ENCODE measurements around the gene DOCK8. TPM values are rescaled to one million over a fixed set of nuclear protein-coding genes. Genes with fewer than 3 reads are reported as not detected.

The DOCK8 gene
- total RNA-seq, 1 experiment from 2014 or later = 15.2 TPM

DNA sequence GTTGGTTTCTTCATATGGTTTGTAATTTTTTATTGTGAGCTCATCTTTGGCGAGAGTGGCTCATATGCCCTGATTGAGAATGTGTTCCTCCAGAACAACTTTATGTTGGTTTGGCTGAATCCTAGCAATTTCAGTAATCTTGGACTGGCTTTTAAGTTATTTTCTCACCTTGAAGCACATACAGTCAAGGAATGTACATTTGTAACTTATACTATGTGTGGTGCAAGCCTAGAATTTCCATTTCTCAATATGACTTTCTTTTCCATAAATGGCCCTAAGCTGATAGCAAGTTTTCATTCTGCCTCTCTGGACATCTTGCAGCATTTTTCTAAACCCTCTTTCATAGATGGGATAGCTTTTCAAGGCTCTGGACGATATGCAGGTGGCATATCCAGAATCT is 247.5 kb downstream of the DOCK8 start:
- POLR2A ChIA-PET = no interaction called here
- H3K9me3 Mint-ChIP-seq (ENCODE audit: unreplicated experiment) = no peaks in the 10 kb centered on the region
- BruUV-seq (replicated peaks) = no TSS peak
- CTCF ChIA-PET = no interaction called here
- DNase-seq = no peak
- H3K4me3 Mint-ChIP-seq (ENCODE audit: unreplicated experiment) = no peak overlapping the region
- no peak overlapping the region for H3K27ac Mint-ChIP-seq (ENCODE audit: unreplicated experiment)
- Histone ChIP-seq H3K27me3 (replicated peaks; ENCODE audit: control insufficient read depth, insufficient read depth, low read length) (no peaks in the 10 kb centered on the region), H3K9me3 (no peaks in the 10 kb centered on the region), H3K4me1 (no peaks in the 10 kb centered on the region), H3K36me3 (ENCODE audit: control insufficient read depth, insufficient read depth, low read length) (no peaks in the 10 kb centered on the region), H3K4me3 (ENCODE audit: low read depth, low read length) (no peak overlapping the region)
- no peaks in the 10 kb centered on the region for H3K27me3 Mint-ChIP-seq (ENCODE audit: insufficient read depth, unreplicated experiment)
- no peaks in the 10 kb centered on the region for H3K36me3 Mint-ChIP-seq (ENCODE audit: insufficient read depth, unreplicated experiment)
- TF ChIP-seq, protein P1, sequence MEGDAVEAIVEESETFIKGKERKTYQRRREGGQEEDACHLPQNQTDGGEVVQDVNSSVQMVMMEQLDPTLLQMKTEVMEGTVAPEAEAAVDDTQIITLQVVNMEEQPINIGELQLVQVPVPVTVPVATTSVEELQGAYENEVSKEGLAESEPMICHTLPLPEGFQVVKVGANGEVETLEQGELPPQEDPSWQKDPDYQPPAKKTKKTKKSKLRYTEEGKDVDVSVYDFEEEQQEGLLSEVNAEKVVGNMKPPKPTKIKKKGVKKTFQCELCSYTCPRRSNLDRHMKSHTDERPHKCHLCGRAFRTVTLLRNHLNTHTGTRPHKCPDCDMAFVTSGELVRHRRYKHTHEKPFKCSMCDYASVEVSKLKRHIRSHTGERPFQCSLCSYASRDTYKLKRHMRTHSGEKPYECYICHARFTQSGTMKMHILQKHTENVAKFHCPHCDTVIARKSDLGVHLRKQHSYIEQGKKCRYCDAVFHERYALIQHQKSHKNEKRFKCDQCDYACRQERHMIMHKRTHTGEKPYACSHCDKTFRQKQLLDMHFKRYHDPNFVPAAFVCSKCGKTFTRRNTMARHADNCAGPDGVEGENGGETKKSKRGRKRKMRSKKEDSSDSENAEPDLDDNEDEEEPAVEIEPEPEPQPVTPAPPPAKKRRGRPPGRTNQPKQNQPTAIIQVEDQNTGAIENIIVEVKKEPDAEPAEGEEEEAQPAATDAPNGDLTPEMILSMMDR (IDR thresholded peaks at IDR 0.05; ENCODE audit: insufficient read depth in 1 of 2, low read depth in 1 of 2, low read length in 1 of 2, severe bottlenecking in 1 of 2, unreplicated experiment in 1 of 2) = no peak
- intact Hi-C loops (cut with micrococcal nuclease; ENCODE audit: unreplicated experiment) = no loop called here
- H3K4me1 Mint-ChIP-seq (ENCODE audit: low read depth, unreplicated experiment) = peaks cover 7% of the 10 kb centered on the region

DNA sequence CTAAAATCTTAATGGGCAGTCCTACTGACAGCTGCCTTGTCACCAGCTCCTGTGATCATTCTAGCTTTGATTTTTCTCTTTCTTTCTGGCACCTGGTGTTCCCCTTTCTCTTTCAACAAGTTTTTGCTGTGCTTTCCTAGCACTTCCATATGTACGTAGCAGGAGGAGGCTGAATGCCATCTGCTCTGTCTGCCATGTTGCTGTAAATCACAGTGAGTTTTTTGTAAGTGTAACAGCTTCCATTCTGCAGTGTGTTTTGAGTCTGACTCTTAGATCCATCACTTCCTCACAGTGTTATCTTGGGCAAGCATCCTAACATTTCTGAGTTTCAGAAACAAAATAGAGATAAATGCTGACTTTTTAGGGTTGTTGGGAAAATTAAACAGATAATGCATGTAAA is 247.9 kb downstream of the DOCK8 start:
- POLR2A ChIA-PET = no interaction called here
- Histone ChIP-seq H3K4me1 (no peaks in the 10 kb centered on the region), H3K4me3 (ENCODE audit: low read depth, low read length) (no peak overlapping the region), H3K9me3 (no peaks in the 10 kb centered on the region), H3K36me3 (ENCODE audit: control insufficient read depth, insufficient read depth, low read length) (no peaks in the 10 kb centered on the region), H3K27me3 (replicated peaks; ENCODE audit: control insufficient read depth, insufficient read depth, low read length) (no peaks in the 10 kb centered on the region)
- H3K27ac Mint-ChIP-seq (ENCODE audit: unreplicated experiment) = no peak overlapping the region
- no peak overlapping the region for H3K4me3 Mint-ChIP-seq (ENCODE audit: unreplicated experiment)
- H3K27me3 Mint-ChIP-seq (ENCODE audit: insufficient read depth, unreplicated experiment) = no peaks in the 10 kb centered on the region
- TF ChIP-seq, protein P1 (IDR thresholded peaks at IDR 0.05; ENCODE audit: insufficient read depth in 1 of 2, low read depth in 1 of 2, low read length in 1 of 2, severe bottlenecking in 1 of 2, unreplicated experiment in 1 of 2) = no peak
- intact Hi-C loops (cut with micrococcal nuclease; ENCODE audit: unreplicated experiment) = no loop called here
- BruUV-seq (replicated peaks) = no TSS peak
- CTCF ChIA-PET = no interaction called here
- H3K36me3 Mint-ChIP-seq (ENCODE audit: insufficient read depth, unreplicated experiment) = no peaks in the 10 kb centered on the region
- DNase-seq = no peak
- no peaks in the 10 kb centered on the region for H3K9me3 Mint-ChIP-seq (ENCODE audit: unreplicated experiment)
- peaks cover 7% of the 10 kb centered on the region for H3K4me1 Mint-ChIP-seq (ENCODE audit: low read depth, unreplicated experiment)

DNA sequence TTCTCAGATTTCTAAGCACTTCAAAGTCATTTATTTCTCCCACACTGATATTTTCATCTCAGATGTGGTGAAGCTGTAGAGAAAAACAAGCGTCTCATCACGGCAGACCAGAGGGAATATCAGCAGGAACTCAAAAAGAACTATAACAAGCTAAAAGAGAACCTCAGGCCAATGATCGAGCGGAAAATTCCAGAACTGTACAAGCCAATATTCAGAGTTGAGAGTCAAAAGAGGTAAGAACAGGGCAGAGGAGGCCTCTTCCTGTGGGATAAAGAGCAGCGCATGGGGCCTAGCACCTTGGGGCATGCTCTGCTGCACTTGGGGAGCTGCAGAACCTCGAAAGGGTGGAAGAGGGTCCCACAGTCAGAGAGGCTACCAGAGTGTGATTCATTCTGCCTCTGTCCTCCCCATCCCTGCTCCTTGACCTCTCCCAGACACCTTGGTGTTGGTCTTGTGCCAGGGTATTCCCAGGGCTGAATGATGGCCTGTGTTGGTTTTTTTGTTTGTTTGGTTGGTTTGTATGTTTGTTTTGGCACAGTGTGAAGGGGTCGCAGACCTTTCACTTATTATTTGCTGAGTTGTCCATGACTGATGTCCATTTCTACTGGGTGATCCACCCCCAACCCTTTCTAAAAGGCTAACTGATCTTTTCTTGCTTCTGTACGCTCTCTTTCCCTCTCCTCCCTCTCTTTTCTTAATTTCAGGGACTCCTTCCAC is 248.9 kb downstream of the DOCK8 start:
- POLR2A ChIA-PET = no interaction called here
- no TSS peak for BruUV-seq (replicated peaks)
- Histone ChIP-seq H3K4me1 (no peaks in the 10 kb centered on the region), H3K27me3 (replicated peaks; ENCODE audit: control insufficient read depth, insufficient read depth, low read length) (no peaks in the 10 kb centered on the region), H3K36me3 (ENCODE audit: control insufficient read depth, insufficient read depth, low read length) (no peaks in the 10 kb centered on the region), H3K4me3 (ENCODE audit: low read depth, low read length) (no peak overlapping the region), H3K9me3 (no peaks in the 10 kb centered on the region)
- H3K27me3 Mint-ChIP-seq (ENCODE audit: insufficient read depth, unreplicated experiment) = no peaks in the 10 kb centered on the region
- no peak overlapping the region for H3K4me3 Mint-ChIP-seq (ENCODE audit: unreplicated experiment)
- no peak overlapping the region for H3K27ac Mint-ChIP-seq (ENCODE audit: unreplicated experiment)
- intact Hi-C loops (cut with micrococcal nuclease; ENCODE audit: unreplicated experiment) = no loop called here
- no peak for DNase-seq
- H3K4me1 Mint-ChIP-seq (ENCODE audit: low read depth, unreplicated experiment) = peaks cover 7% of the 10 kb centered on the region
- no peaks in the 10 kb centered on the region for H3K36me3 Mint-ChIP-seq (ENCODE audit: insufficient read depth, unreplicated experiment)
- CTCF ChIA-PET = no interaction called here
- TF ChIP-seq, protein P1 (IDR thresholded peaks at IDR 0.05; ENCODE audit: insufficient read depth in 1 of 2, low read depth in 1 of 2, low read length in 1 of 2, severe bottlenecking in 1 of 2, unreplicated experiment in 1 of 2) = no peak
- no peaks in the 10 kb centered on the region for H3K9me3 Mint-ChIP-seq (ENCODE audit: unreplicated experiment)

Measured in Caco-2 (cell line).